Smooth muscle cell (in vitro differentiated cells): ENCODE data around the gene SLX9. TPM values are rescaled to one million over a fixed set of nuclear protein-coding genes. Genes with fewer than 3 reads are reported as not detected.

Experiments
- DNase-seq: peaks from one replicate; lab custom pipeline; 2025; ENCODE audit not compliant: unreplicated experiment; lab: John Stamatoyannopoulos, UW
- H2AFZ ChIP-seq: fragments of 200-600 bp; sonication (generic); 2 replicates; pipeline ENCODE4 v1.6.0; 2016; ENCODE audit warnings: antibody characterized with exemption, low read depth, mild to moderate bottlenecking
- H3F3A ChIP-seq: fragments of 200-600 bp; sonication (generic); 2 replicates; pipeline ENCODE4 v1.6.0; 2017; ENCODE audit warnings: antibody characterized with exemption, low read depth
- H3K27ac ChIP-seq: fragments of 200-600 bp; sonication (generic); 2 replicates; pipeline ENCODE4 v1.5.1; 2016; ENCODE audit warnings: low read depth, mild to moderate bottlenecking
- H3K27me3 ChIP-seq: fragments of 200-600 bp; sonication (generic); 2 replicates; pipeline ENCODE4 v1.6.1; 2016; ENCODE audit warnings: low read depth, mild to moderate bottlenecking
- H3K36me3 ChIP-seq: fragments of 200-600 bp; sonication (generic); 2 replicates; pipeline ENCODE4 v1.5.1; 2016; ENCODE audit warnings: low read depth
- H3K4me1 ChIP-seq: fragments of 200-600 bp; sonication (generic); 2 replicates; pipeline ENCODE4 v1.5.1; 2016; ENCODE audit warnings: low read depth
- H3K4me2 ChIP-seq: fragments of 200-600 bp; sonication (generic); 2 replicates; pipeline ENCODE4 v1.6.0; 2016; ENCODE audit warnings: mild to moderate bottlenecking
- H3K4me3 ChIP-seq: fragments of 200-600 bp; sonication (generic); 2 replicates; pipeline ENCODE4 v1.5.1; 2016; ENCODE audit warnings: mild to moderate bottlenecking
- H3K79me2 ChIP-seq: fragments of 200-600 bp; sonication (generic); 2 replicates; pipeline ENCODE4 v1.6.0; 2016; ENCODE audit warnings: low read depth, mild to moderate bottlenecking
- H3K9ac ChIP-seq: fragments of 200-600 bp; sonication (generic); 2 replicates; pipeline ENCODE4 v1.6.0; 2016; ENCODE audit warnings: low read depth
- H3K9me3 ChIP-seq: fragments of 200-600 bp; sonication (generic); replicated peaks from 2 replicates; pipeline ENCODE4 v1.5.1; 2016; ENCODE audit warnings: low read depth
- H4K20me1 ChIP-seq: fragments of 200-600 bp; sonication (generic); 2 replicates; pipeline ENCODE4 v1.6.0; 2016; ENCODE audit warnings: low read depth
- WGBS: methylation state at CpG from one replicate; pipeline ENCODE4 v1.1.7; 2016; ENCODE audit warnings: low lambda C conversion rate; 5-methylcytosine and 5-hydroxymethylcytosine counted together
- polyA plus RNA-seq: library from polyadenylated mRNA; unstranded; fragments of >200 nt; fragmentation: Nextera tagmentation; extraction: Ambion mirVana; gene quantifications from 2 replicates; pipeline ENCODE4 v1.2.1, GENCODE V29; 2016
- total RNA-seq: library from RNA; depleted of rRNA; stranded (reverse); fragments of >200 nt; gene quantifications from 2 replicates; pipeline ENCODE4 v1.2.3, GENCODE V29; 2014
- TF ChIP-seq, protein P1 (sequence below): fragments of 200-600 bp; sonication (generic); IDR thresholded peaks from 2 replicates; pipeline ENCODE4 v1.5.1; 2017; ENCODE audit warnings: borderline replicate concordance, mild to moderate bottlenecking, antibody characterized with exemption; ENCODE audit not compliant: insufficient read depth, poor library complexity, severe bottlenecking

Gene SLX9
- total and polyA plus RNA-seq, 2 experiments from 2014 or later: 13.9 to 26.6 TPM

DNA sequence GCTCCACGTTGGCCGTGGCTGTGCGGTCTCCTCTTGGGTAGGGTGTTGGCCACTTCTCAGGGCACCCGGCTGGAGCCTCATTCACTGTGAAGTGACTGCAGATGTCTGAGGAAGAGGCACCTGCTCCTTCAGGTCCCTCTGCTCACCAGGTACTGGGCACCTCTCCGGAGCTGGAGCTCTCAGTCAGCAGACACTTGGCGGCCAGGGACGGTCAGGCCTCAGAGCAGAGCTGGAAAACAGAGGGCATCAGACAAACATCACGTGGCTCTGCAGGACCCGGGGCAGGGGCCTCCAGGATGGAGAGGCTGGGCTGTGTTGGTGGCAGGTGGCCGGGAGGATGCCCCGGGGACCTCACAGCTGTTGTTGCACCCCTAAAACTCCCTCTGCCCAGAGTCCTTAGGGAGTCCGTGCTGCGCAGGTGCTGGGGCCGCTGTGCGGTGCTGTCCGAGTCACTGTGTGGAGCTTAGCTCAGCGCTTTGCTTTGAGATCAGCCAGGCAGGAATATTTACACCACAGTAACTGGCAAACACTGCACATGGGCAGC, 59.7 kb downstream of the SLX9 start:
- no peak overlapping the region for H3K9ac ChIP-seq
- no peaks in the 10 kb centered on the region for H3F3A ChIP-seq
- WGBS: 93% methylated on average over 17 of the region's 17 CpGs
- H3K4me2 ChIP-seq: no peak overlapping the region
- no peaks in the 10 kb centered on the region for H4K20me1 ChIP-seq
- no peak overlapping the region for H2AFZ ChIP-seq
- no peaks in the 10 kb centered on the region for H3K79me2 ChIP-seq
- DNase-seq: no peak
- H3K9me3 ChIP-seq: no peaks in the 10 kb centered on the region
- H3K27me3 ChIP-seq: no peaks in the 10 kb centered on the region
- TF ChIP-seq, protein P1, sequence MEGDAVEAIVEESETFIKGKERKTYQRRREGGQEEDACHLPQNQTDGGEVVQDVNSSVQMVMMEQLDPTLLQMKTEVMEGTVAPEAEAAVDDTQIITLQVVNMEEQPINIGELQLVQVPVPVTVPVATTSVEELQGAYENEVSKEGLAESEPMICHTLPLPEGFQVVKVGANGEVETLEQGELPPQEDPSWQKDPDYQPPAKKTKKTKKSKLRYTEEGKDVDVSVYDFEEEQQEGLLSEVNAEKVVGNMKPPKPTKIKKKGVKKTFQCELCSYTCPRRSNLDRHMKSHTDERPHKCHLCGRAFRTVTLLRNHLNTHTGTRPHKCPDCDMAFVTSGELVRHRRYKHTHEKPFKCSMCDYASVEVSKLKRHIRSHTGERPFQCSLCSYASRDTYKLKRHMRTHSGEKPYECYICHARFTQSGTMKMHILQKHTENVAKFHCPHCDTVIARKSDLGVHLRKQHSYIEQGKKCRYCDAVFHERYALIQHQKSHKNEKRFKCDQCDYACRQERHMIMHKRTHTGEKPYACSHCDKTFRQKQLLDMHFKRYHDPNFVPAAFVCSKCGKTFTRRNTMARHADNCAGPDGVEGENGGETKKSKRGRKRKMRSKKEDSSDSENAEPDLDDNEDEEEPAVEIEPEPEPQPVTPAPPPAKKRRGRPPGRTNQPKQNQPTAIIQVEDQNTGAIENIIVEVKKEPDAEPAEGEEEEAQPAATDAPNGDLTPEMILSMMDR: no peak
- H3K4me3 ChIP-seq: no peak overlapping the region
- H3K36me3 ChIP-seq: no peaks in the 10 kb centered on the region
- no peak overlapping the region for H3K27ac ChIP-seq
- H3K4me1 ChIP-seq: peaks cover 8% of the 10 kb centered on the region

DNA sequence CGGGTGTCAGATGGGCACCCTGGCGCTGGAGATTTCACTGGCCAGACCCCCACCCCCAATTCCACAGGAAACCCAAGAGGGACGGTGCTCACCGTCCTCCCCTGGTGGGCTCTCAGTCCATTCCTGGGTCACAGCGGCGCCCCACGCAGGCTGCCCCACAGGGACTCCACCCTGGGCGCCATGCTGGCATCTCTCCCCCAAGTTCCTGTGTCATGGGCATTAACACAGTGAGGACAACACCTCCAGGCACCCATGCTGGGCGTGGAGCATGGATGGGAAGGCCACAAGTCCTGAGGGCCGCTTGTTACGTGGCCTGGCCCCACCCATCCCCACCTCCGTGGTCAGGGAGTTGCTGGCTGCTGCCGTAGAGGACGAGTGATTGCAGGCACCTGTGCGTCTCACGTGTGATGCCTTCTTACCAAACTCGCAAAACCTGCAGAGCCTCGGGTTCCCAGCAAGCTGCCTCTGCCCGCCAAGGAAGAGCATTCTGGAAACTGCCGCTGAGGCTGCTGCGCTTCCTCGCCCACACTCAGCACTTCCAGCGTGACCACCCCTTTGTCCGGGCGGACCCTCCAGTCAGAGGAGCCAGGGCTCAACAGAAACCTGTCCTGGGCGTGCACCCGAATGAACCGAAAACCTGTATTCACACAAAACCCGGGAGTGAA, 60.3 kb downstream of the SLX9 start:
- H3K4me1 ChIP-seq: peaks cover 8% of the 10 kb centered on the region
- no peak overlapping the region for H2AFZ ChIP-seq
- no peaks in the 10 kb centered on the region for H3K79me2 ChIP-seq
- no peak for DNase-seq
- H3F3A ChIP-seq: no peaks in the 10 kb centered on the region
- no peaks in the 10 kb centered on the region for H3K27me3 ChIP-seq
- H3K9ac ChIP-seq: no peak overlapping the region
- H3K9me3 ChIP-seq: no peaks in the 10 kb centered on the region
- H3K4me2 ChIP-seq: no peak overlapping the region
- WGBS: 91% methylated on average over 29 of the region's 29 CpGs
- TF ChIP-seq, protein P1: no peak
- H3K36me3 ChIP-seq: no peaks in the 10 kb centered on the region
- H3K27ac ChIP-seq: no peak overlapping the region
- H3K4me3 ChIP-seq: no peak overlapping the region
- H4K20me1 ChIP-seq: no peaks in the 10 kb centered on the region

DNA sequence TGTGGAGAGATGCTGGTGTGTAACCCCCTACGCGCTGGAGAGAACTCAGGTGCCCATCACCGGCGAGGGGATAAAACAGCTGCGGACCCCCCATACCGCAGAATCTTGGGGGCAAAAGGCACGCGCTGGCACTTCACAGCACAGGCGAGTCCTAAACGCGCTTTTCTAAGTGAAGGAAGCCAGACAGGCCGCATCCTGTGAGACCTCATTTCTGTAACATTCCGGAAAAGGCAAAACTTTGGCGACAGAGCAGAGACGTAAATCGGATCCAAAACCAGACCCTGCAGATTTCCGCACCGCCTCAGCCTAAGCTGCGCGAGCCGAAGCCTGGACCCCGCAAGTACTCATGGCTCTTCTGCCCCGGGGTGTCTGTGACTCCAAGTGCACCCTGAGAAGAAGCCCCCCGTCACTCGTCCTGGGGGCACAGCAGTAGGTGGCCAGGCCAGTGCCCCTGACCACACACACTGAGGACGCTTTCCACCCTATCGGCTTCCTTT, 60.9 kb downstream of the SLX9 start:
- H3F3A ChIP-seq: no peaks in the 10 kb centered on the region
- H3K9me3 ChIP-seq: no peaks in the 10 kb centered on the region
- no peak overlapping the region for H3K4me3 ChIP-seq
- no peak overlapping the region for H3K9ac ChIP-seq
- TF ChIP-seq, protein P1: no peak
- no peak for DNase-seq
- H3K36me3 ChIP-seq: no peaks in the 10 kb centered on the region
- H3K27me3 ChIP-seq: no peaks in the 10 kb centered on the region
- H3K4me1 ChIP-seq: peaks cover 8% of the 10 kb centered on the region
- H4K20me1 ChIP-seq: no peaks in the 10 kb centered on the region
- no peak overlapping the region for H3K4me2 ChIP-seq
- 94% methylated on average over 27 of the region's 27 CpGs for WGBS
- H3K27ac ChIP-seq: no peak overlapping the region
- no peak overlapping the region for H2AFZ ChIP-seq
- H3K79me2 ChIP-seq: no peaks in the 10 kb centered on the region
